Measurements from ENCODE around the gene HOXA7. TPM values are rescaled to one million over a fixed set of nuclear protein-coding genes. Genes with fewer than 3 reads are reported as not detected.

The HOXA7 gene
- total RNA-seq, 1 donor from 2014 or later = not detected

GRCh38 chr7:27160546-27161213 lies 4.2 kb upstream of the HOXA7 start:
- CTCF ChIA-PET = interaction anchor here (0.6 to 3.6 kb wide), 35 partner anchors 10 to 1311 kb away, joined by 3 to 94 read pairs (median 4); no protein-coding TSS in a partner anchor
- ATAC-seq (ENCODE audit: low read depth) = peak; percentile 87

GRCh38 chr7:27160145-27160545 lies 3.7 kb upstream of the HOXA7 start:
- Mint-ChIP-seq H3K36me3 (ENCODE audit: low read depth) (no peaks in the 10 kb centered on the region), H3K27me3 (peaks cover 74% of the 10 kb centered on the region), H3K4me1 (peaks cover 33% of the 10 kb centered on the region), H3K9me3 (no peaks in the 10 kb centered on the region), H3K27ac (no peak overlapping the region), H3K4me3 (peak overlapping the region; percentile 75)
- CTCF ChIA-PET = interaction anchor here (1.1 to 3.6 kb wide), 13 partner anchors 10 to 1309 kb away, joined by 4 to 94 read pairs (median 6); no protein-coding TSS in a partner anchor
- DNase-seq (peak; percentile 39), ATAC-seq (ENCODE audit: low read depth) (peak; percentile 22)
- intact Hi-C loops (cut with micrococcal nuclease) = loop anchor here (2.0 to 5.0 kb wide), 12 partner anchors 63 to 1901 kb away; partner anchors contain the start of genes HOXA1, NFE2L3 and SNX10
- no peak for TF ChIP-seq CTCF (IDR thresholded peaks at IDR 0.05)
- POLR2A ChIA-PET = interaction anchor here (0.6 to 1.7 kb wide), 3 partner anchors 9 to 732 kb away, joined by 3 to 6 read pairs (median 6); no protein-coding TSS in a partner anchor

More at GRCh38 chr7:27160546-27161213, 4.2 kb upstream of the HOXA7 start:
- POLR2A ChIA-PET = interaction anchor here (0.6 to 1.7 kb wide), 6 partner anchors 10 to 1298 kb away, joined by 3 to 6 read pairs (median 4); no protein-coding TSS in a partner anchor
- H3K9me3 Mint-ChIP-seq = no peaks in the 10 kb centered on the region
- no peak overlapping the region for H3K27ac Mint-ChIP-seq
- peaks cover 31% of the 10 kb centered on the region for H3K4me1 Mint-ChIP-seq
- H3K36me3 Mint-ChIP-seq (ENCODE audit: low read depth) = no peaks in the 10 kb centered on the region
- peaks cover 72% of the 10 kb centered on the region for H3K27me3 Mint-ChIP-seq
- peak overlapping the region; percentile 75 for H3K4me3 Mint-ChIP-seq
- intact Hi-C loops (cut with micrococcal nuclease) = loop anchor here (1.0 to 5.0 kb wide), 18 partner anchors 10 to 1902 kb away; partner anchors contain the start of genes HOXA1, NFE2L3 and SNX10
- peak; percentile 83 for DNase-seq
- peak; percentile 97 for TF ChIP-seq CTCF (IDR thresholded peaks at IDR 0.05)

DNA sequence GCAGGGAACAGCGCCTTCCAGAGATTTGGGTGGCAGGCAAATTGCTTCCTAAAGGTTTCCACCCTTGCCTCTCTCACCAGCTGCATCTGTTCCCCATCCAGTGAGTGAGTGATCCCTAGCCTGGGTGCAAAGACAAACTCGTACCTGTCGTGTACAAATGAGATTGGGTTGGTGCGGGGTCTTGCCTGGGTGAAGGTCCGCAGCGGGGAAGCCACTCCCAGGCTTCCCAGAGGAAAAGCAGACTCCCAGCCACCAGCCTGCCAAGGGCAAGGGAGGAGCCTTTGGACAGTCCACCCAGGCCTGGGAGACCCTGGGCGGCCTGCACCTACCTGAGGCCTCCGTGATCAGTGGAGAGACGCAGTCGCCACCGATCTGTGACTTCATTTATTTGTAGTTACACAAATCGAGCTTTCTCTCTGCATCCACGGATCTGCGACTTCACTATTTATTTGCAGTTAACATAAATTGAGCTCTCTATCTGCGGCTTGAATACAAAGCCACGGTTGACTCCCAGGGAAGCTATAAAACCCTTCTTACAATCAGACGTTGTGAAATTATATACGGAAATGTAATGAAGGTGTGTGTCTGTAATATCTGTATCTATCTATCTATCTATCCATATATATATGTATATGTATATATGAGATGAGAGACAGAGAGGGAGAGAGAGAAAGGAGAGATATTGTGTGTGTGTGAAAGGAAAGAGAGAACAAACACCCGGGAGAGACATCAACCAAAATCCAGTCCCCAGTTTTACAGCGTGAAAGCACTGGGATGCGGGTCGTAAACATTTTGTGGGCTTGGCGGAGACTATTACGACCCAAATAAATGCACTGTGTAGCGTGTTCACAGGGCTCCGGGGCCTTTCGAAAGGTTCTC lies 3.0 kb upstream of the HOXA7 start:
- no peak for ATAC-seq (ENCODE audit: low read depth)
- Mint-ChIP-seq H3K9me3 (no peaks in the 10 kb centered on the region), H3K27me3 (peaks cover 78% of the 10 kb centered on the region), H3K4me3 (peak overlapping the region; percentile 75), H3K36me3 (ENCODE audit: low read depth) (no peaks in the 10 kb centered on the region), H3K27ac (no peak overlapping the region), H3K4me1 (peaks cover 38% of the 10 kb centered on the region)
- DNase-seq = no peak
- ChIA-PET POLR2A (no interaction called here), CTCF (interaction anchor here (0.8 to 1.6 kb wide), 8 partner anchors 9 to 1267 kb away, joined by 3 to 8 read pairs (median 4); no protein-coding TSS in a partner anchor)
- TF ChIP-seq CTCF (IDR thresholded peaks at IDR 0.05) = no peak
- intact Hi-C loops (cut with micrococcal nuclease) = loop anchor here (2.0 to 5.0 kb wide), 12 partner anchors 62 to 1901 kb away; partner anchors contain the start of genes HOXA1, NFE2L3 and SNX10

DNA sequence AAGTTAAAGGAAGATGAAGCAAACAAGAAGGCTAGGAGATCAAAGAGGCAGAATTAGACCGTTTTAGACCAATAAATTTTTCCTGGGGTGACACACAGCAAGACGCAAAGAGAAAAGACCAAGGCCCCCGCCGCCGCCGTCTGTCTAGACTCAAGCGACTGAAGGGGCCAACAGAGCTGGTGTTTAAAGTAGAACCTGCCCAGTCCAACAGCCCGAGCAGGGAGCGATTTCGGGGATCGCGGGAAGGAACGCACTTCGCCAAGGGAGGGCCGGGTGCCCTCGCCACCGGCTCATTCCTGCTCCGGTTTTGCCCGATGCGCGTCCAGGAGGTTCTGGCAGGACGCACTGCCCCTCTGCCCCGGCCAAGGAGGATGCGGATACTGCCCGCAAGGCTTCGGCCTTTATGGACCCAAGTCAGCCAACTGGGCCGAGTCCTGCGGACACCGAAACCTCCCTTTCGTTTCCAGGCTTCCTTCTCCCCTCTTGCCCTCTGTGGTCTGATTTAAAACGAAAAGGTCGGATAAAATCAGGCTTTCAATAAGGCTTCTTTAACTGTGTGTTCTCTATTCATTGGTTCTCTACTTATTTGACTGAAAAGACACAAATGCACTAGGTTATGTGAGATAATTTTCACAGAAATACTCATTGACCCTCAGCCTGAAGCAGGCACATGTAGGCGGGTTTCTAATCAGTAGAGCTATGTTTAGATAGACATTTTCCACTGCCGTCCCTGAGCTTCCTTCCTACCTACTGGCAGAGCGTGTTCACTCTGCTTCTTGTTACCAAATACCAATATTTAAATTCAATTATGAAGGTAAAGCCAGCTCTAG lies 2.2 kb upstream of the HOXA7 start:
- intact Hi-C loops (cut with micrococcal nuclease) = no loop called here

More for the DNA sequence above, 2.2 kb upstream of the HOXA7 start:
- H3K4me1 Mint-ChIP-seq = peaks cover 38% of the 10 kb centered on the region
- no peaks in the 10 kb centered on the region for H3K36me3 Mint-ChIP-seq (ENCODE audit: low read depth)
- ChIA-PET POLR2A (no interaction called here), CTCF (interaction anchor here (0.8 to 1.6 kb wide), 8 partner anchors 8 to 1266 kb away, joined by 3 to 8 read pairs (median 4); no protein-coding TSS in a partner anchor)
- H3K27ac Mint-ChIP-seq = peak overlapping the region; percentile 28
- DNase-seq = no peak
- ATAC-seq (ENCODE audit: low read depth) = no peak
- H3K9me3 Mint-ChIP-seq = no peaks in the 10 kb centered on the region
- peak overlapping the region; percentile 37 for H3K4me3 Mint-ChIP-seq
- H3K27me3 Mint-ChIP-seq = peaks cover 77% of the 10 kb centered on the region
- TF ChIP-seq CTCF (IDR thresholded peaks at IDR 0.05) = no peak
